NCI-H2081 (cell line): ENCODE data around the gene RAD51D.
"Not testable (repeated sequence)": the region's sequence is repeated elsewhere in the genome, so short reads cannot be mapped to it uniquely, and the experiment has no call there.

Source experiments
- DNase-seq, 2 experiments: peaks; one replicate each; lab custom pipeline; 2025; lab: John Stamatoyannopoulos, UW

The RAD51D gene

DNA sequence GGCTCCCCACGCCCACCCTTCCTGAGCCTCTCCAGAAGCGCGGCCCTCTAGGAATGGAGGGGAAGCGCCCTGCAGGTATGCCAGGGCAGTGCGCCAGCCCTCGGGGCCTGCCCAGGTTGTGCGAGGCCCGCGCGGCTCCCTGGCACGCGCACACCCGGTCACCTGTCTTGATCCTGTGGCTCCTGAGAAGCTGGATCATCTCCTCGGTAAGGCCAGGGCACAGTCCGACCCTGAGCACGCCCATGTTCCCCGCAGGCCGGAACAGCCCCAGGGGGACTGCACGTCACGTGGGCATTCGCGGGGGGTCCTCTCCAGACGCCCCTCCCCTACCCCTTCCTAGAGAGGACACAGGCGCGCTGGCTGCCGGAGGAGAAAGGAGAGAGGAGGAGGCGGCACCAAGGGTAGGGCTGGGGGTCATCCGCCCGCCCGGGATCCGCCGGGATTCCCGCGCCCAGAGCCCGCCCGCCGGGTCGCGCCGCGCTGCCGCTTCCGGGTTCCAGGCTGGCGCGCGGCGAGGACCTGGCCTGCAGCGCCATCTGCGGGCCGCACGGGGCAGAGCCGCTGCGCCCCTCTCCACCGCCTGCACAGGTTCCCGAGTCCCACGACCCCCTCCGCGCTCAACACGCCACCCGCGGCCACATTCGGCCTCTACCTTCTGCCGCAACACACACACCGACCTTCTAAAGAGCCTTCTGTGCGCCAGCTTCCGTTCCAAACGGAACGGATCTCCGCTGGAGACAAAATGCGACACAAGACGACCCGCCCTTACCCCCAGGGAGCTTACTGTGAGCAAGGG, at the start of gene RAD51D:
Gene RAD51D, minus strand, starts transcription at position 491 of the 796 bp plus-strand sequence. Its CDS starts 247 bp downstream, at position 244.
- peak; percentile 78 to 84 for DNase-seq

DNA sequence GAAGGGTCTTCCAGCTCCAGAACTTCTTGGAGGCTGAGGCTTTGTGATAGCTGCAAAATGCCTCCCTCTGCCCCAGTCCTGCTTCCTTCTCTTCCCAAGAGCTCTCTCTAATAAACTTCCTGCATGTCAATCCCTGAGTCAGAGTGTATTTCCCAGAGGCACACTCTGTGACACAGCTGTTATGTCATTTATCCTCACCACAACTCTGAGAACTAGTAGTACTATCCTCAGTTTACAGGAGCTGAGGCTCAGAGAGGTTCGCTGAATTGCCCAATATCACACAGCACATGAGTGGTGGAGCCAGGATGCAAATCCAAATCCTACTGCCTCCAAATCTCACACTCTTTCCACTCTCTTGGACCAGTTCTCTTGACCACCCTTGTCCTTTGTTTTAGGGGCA, 48.0 kb upstream of the RAD51D start:
- DNase-seq: no peak

DNA sequence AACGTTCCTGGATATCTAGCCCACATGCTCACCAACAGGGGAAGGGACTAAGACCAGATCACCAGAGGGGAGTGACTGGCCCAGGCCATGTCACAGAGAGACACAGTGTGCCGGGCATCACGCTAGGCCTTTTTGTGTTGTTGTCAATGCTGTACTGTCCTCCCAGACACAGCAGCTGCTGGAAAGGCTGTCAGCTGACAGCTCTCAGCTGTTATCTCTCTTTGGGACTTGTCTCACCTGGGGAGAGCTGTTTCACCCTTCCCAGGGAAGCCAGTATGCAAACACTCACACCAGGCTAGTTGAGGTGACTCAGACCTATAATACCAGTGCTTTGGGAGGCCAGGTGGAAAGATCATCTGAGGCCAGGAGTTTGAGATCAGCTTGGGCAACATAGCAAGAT, 47.4 kb upstream of the RAD51D start:
- DNase-seq: no peak

DNA sequence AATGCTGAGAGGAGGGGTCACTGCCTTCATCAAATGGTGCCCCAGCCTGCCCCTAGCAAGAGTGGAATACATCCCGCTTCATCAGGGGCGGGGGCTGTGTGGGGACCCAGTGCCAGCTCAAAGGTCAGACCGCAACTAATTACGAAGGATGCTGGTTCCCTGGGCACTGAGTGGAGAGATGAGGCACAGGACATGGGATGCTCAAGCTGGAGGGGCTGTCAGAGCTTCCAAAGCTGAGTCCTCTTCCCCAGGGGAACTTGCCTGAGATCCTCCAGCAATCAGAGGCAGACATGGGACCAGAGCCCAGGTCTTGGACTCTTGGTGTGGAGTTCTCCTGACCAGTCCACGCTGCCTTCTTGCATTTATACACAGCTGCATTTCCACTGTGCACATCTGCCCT, 46.9 kb upstream of the RAD51D start:
- no peak for DNase-seq

DNA sequence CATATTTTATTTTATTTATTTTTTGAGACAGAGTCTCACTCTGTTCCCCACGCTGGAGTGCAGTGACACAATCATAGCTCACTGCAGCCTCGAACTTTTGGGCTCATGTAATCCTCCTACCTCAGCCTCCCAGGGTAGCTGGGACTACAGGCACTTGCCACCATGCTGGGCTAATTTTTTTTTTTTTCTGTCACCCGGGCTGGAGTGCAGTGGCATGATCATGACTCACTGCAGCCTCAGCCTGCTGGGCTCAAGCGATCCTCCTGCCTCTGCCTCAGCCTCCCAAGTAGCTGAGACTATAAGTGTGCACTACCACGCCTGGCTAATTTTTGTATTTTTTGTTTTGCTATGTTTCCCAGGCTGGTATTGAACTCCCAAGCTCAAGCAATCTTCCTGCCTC, 45.1 kb upstream of the RAD51D start:
- DNase-seq: no peak

DNA sequence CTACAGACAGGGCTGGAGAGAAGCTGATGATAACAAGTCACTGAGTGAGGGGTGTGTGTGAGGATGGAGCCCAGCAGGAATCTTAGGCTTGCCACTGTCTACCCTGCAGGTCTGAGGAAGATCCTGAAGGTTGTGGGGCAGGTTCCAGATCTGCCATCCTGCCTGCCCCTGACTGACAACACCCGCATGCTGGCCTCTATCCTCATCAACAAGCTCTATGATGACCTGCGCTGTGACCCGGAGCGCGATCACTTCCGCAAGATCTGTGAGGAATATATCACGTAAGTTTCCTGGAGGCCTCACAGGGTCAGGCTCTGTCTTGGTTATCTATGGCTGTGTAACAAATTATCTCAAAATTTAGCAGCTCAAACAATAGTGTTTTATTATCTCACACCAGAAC, 44.2 kb upstream of the RAD51D start:
- no peak for DNase-seq

DNA sequence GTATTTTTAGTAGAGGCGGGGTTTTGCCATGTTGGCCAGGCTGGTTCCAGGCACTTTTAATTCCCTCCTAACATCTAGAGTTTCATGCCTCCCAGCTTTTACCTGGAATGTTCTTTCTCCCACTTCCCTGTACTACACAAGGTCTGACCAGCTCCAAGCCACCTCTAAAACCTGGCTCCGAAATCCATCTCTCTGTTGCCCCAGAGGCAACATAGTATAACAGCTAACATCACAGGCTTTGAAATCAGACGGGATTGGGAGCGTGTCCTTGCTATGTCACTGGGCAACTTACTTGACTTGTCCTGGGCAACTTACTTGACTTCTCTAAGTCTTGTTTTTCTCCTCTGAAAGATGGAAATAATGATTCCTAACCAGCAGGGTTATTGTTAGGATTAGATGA, 43.1 kb upstream of the RAD51D start:
- DNase-seq: no peak

DNA sequence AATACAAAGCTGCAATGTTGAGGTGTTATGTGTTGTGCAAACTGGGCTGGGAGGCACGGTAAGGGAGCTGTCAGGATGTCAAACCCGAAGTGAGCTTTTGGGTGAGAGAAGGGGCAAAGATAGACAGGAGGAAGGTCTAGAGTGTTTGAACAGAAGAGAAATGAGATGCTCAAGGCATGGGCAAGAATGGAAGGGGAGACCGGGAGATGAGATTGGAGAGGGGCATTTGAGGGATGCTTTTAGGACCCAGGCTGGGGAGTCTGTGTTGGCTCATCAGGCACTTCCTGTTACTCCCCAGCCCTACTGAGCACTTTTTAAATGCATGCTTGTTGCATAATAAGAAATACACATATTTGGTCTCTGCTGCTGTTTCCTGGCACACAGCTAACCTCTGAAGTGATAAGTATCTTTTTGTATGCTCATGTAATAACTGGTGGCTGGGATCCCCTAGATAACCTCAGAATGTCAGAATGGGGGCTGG, 41.7 kb upstream of the RAD51D start:
- DNase-seq: no peak

DNA sequence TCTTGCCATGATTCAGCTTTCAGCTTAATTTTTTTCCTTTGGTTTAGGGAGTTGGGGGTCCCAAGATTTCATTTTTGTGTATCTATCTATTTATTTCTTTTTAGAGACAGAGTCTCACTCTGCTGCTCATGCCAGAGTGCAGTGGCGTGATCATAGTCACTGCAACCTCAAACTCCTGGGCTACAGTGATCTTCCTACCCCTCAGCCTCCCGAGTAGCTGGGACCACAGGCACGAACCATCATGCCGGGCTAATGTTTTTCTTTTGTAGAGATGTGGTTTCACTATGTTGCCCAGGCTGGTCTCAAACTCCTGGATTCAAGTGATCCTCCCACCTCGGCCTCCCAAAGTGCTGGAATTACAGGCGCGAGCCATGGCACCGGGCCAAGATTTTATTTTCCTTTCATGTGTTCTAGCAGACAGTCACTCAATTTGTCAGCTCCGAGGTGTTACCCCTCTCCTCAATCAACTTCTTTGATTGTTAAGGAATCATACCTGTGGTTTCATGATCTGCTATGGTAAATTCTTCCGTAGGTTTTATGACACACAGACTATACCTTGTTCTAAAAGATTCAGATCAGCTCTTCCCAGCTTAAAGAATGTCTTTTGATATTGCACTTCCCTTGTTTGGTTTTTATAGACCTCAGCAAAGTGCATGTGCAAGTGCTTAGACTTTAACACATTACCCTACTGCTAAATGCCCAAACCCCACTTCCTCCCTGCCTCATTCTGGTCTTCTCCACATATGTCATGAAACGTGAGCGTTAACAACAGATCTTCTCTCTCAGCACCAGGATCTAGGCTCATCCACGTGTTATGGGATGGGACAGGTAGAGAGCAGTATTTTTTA, 40.9 kb upstream of the RAD51D start:
- DNase-seq: no peak

DNA sequence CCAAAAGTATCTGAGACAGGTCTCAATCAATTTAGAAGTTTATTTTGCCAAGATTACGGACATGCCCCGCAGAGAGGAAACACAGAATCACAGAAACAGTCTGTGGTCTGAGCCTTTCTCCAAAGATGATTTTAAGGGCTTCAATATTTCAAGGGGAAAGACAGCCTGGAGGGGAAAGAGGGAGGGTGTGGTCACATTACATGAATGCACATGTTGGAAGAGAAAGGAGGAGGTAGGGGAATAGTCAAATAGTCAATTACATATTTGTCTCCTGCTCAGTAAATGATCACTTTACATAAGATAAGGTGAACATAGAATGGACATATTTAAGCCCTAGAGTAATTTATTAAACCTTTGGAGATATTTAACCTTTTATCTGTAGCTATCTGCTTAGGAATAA, 40.3 kb upstream of the RAD51D start:
- DNase-seq: no peak

DNA sequence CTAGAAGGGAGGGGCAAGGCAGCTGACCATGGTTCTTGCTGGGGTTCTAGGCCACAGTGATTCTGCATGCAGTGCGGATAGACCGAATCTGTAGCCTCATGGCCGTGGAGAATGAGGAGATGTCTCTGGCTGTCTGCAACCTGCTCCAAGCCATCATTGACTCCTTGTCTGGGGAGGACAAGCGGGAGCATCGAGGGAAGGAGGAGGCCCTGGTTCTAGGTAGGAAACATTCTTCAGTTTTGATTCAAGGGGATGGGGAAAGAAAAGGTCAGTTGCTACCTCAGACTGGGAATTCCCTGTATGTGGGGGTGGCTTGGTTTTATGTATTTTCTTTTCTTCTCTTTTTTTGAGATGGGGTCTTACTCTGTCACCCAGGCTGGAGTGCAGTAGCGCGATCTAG, 35.6 kb upstream of the RAD51D start:
- no peak for DNase-seq

DNA sequence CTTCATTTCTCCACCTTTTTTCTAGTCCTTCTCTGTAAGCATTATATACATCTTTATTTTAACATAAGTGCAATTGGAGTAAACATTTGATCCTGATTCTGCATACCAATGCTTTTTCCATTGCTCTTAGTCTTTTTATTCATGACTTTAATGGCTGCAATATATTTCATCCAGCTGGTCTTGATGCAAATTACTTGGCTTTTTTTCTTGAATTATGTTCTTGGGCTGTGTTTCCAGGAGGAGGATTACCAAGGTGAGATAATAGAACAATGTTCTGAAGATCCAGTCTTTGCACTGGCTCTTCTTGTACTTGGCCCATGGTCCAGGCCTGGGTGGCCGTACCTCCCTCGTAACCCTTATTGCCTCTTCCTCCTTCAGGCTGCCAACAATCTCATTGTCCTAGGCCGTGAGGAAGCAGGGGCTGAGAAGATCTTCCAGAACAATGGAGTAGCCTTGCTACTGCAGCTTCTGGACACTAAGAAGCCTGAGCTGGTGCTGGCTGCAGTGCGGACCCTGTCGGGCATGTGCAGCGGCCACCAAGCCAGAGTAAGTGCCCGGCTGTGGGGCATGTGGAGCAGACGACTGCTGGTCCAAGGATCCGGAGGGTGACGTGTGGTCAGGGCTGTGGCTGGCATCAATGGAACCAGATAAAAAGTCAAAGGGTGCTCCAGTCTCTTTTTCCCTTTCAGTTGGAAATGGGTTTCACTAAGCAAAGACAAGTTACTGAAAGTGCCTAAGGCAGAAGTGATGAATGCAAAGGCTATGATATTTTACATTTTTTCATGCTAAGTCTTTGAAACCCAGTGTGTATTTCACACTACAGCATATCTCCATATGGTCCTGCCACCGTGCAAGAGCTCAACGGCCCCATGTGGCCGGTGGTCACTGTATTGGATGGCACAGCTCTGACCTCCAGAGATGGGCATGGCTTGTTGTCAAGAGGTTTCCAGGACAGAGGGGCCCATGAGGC, 34.8 kb upstream of the RAD51D start:
- no peak for DNase-seq

DNA sequence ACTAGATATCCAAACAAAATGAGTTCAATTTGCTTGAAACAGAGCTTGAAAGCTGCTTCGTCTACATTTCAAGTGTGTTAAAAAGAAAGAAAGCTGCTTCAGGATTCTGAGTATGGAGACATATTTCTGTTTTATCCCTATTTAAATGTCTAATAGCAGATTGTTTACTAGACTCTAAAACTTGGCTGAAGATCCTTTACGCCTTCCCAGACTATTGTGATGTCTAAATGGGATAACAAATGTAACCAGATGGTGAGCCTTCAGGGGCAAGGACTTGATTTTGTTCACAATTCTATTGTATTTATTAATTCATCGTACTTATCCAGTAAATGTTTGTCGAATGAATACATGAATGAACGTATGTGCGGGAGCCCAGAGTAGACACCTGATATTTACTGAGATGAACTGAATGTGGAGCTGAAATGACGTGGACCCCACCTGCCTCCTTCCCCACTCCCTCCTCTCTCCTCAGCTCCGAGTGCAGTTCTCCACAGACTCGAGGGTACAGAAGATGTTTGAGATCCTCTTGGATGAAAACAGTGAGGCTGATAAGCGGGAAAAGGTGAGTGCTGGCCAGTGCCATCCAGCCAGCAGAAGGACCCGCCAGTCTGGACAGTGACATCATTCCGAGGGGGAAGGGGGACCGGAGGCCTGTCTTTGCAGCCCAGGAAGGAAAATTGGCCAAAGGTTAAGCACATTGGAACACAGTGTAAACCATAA, 32.9 kb upstream of the RAD51D start:
- DNase-seq: no peak

DNA sequence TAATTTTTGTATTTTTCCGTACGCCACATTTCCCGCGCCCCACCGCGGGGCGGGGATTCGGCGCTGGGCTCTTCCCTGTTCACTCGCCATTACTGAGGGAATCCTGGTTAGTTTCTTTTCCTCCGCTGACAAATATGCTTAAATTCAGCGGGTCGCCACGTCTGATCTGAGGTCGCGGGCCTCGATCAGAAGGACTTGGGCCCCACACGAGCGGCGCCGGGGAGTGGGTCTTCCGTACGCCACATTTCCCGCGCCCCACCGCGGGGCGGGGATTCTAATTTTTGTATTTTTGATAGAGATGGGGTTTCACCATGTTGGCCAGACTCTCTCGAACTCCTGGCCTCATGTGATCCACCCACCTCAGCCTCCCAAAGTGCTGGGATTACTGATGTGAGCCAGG, 31.4 kb upstream of the RAD51D start:
- DNase-seq: not testable (repeated sequence)

DNA sequence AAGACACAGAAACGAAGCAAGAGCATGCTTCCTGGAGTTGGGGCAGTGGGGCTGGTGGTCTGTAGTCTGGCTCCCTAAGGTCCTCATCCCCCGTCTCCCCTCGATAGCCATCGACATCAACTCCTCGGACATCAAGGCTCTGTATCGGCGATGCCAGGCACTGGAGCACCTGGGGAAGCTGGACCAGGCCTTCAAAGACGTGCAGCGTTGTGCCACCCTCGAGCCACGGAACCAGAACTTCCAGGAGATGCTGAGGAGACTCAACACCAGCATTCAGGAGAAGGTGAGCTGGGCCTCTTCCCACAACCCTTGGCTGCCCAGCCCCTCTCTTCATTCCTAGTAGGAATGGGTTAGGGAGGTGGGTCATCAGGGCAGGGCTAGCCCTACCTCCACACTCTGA, 30.3 kb upstream of the RAD51D start:
- no peak for DNase-seq

DNA sequence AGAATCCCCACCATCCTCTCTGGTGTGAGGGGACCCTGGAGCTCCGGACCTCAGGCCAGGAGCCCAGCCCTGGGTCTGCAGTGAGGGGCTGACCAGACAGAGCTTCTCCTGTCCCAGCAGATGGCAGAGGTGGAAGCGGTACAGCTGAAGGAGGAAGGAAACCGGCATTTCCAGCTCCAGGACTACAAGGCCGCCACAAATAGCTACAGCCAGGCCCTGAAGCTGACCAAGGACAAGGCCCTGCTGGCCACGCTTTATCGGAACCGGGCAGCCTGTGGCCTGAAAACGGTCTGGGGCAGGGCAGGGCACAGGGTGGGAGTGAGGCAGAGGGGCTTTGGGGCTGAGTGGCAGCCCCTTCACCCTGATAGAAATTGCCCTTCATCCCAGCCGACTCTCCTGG, 28.5 kb upstream of the RAD51D start:
- no peak for DNase-seq

DNA sequence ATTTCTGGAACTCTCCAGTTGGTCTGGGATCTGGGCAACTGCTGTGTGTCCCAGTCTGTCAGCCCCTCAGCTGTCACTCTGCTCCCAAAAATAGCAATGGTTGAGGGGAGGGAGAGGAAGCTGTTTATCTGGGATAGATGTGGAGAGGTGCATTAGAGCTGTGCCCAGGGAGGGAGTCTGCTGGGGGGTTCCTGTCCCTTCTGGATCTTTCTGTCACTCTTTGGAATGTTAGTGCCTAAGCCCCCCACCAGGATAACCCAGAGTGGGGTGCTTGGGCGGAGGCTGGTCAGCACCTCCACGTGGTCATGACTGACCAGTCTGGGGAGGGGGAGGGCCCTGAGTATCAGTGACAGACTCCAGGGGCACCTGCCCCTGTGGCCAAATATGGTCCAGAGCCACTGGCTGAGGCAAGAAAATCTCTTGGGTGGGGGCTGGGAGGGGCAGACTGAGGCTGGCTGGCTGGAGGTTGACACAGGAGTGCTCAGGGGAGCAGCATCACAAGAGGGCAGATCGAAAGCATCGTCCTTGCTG, 27.8 kb upstream of the RAD51D start, which contains the start of gene UNC45B:
Gene UNC45B, plus strand, starts transcription at position 443 of the 531 bp plus-strand sequence. CDS start 447 bp downstream, outside the sequence.
- DNase-seq: no peak

DNA sequence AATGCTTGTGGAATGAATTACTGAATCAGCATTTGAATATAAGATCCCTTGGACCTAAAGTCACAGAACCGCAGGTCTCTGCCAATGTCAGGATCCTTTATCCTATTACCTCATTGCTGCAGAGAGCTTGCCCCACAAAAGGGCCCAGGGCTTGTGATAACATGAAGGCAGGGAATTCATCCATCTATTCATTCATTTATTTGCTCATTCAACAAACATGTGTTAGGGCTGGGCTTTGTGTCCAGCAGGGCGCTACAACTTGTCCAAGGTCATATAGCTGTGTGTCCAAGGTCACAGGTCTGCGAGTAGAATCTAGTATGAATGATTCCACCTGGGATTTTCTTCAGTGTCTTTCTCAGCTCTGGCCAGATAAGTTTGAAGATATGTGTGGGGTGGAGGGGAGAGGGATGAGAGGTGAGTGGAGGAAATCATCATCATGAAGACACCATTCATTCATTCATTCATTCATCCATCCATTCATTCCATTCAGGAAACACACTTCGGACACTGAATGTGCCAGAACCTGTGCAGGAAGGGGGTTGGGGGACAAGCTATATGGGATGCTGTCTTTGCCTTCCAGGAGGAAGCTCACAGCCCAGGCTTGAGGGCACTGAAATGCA, 26.7 kb upstream of the RAD51D start:
- DNase-seq: no peak

DNA sequence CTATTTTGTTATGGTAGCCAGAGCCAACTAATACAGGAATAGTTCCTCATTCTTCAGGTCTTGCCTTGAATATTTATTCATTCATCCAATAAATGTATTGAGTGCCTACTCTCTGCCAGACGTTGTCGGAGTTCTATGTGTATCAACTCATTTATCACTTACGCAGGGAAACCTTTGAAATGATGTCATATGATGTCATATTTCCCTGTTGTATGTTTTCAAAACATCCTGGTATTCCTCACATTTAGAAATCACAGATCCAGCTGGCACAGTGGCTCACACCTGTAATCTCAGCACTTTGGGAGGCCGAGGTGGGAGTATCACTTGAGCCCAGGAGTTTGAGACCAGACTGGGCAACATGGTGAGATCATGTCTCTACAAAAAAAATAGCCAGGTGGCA, 25.2 kb upstream of the RAD51D start:
- no peak for DNase-seq

DNA sequence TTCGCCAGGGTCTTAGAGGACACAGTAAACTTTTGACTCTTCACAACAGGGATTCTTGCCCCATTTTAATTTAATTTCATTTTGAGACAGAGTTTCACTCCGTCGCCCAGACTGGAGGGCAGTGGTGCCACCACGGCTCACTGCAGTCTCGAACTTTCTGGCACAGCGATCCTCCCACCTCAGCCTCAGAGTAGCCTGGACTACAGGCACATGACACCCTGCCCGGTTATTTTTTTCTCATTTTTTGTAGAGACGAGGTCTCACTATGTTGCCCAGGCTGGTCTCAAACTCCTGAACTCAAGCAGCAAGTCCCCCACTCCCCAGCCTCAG, 22.8 kb upstream of the RAD51D start:
- no peak for DNase-seq
